ENCODE measurements around the gene CHRNB2. TPM values are rescaled to one million over a fixed set of nuclear protein-coding genes. Genes with fewer than 3 reads are reported as not detected.
A peak's percentile ranks its signal among the peaks of the same experiment; 100 is the strongest.

Gene CHRNB2
- total RNA-seq, 1 experiment from 2014 or later = not detected

DNA sequence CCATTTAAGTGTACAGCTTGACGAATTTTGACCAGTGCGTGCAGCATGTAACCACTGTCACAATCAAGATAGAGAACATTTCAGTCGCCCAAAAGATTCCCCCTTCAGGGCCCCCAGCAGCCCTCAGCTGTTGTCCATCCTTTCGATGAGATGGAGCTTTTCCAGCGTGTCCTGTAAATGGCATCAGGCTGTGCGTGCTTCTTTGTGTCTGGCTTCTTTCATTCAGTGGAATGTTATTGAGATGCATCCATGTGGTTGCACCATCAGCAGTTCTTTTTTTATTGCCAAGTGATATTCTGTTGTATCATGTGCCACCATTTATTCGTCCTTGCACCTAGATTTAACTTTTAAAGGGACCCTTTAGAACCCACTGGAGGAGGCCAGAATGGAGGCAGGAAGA, 31.0 kb upstream of the CHRNB2 start:
- intact Hi-C loops (cut with micrococcal nuclease; ENCODE audit: unreplicated experiment) = no loop called here
- no TSS peak for BruUV-seq (replicated peaks)
- CTCF ChIA-PET = no interaction called here

DNA sequence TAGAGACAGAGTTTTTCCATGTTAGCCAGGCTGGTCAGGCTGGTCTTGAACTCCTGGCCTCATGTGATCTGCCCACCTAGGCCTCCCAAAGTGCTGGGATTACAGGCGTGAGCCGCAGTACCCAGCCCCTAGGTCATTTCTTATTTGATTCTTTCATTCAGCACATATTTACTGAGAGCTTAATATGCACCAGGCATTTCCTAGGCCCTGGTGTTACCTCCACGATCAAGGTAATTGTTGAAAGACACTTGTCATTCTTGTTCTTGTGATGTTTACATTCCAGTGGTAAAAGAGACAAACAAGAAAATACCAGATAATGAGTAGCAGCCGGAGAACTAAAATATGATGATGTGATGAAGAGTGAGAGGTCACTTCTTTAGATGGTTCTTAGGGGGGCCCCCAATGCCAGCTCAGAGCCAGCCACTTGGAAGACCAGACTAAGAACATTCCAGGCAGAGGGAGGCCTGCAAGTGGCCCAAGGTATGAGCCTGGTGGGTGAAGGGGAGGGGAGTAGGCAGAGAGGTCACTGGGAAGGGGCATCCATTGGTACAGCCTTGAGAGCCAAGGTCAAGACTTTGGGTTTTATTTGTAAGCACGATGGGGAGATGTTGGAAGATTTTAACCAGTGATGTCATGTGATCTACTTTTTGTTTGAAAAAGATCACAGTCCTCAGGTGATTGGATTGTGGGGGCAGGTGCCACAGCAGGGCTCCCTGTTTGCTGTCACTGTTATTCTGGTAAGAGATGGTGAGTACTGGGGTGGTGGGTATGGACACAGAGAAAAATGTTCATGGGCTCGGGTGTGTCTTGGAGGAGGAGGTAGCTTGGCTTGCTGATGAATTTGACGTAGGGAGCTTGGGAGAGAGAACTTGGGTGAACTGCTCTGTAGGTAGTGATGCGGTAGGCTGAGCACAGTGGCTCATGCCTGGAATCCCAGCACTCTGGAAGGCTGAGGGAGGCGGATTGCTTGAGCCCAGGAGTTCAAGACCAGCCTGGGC, 27.8 kb upstream of the CHRNB2 start:
- no peak for TF ChIP-seq EZH2 (IDR thresholded peaks at IDR 0.05; ENCODE audit: low read depth)
- TF ChIP-seq CTCF (conservative IDR thresholded peaks at IDR 0.05) = no peak
- Histone ChIP-seq H3K27ac (no peak overlapping the region), H3K27me3 (ENCODE audit: insufficient read depth, low read depth) (peaks cover 80% of the 10 kb centered on the region), H3K4me3 (no peak overlapping the region), H3K4me1 (replicated peaks; ENCODE audit: insufficient read depth) (no peaks in the 10 kb centered on the region), H3K4me2 (no peak overlapping the region), H3K9me2 (ENCODE audit: insufficient read depth) (no peaks in the 10 kb centered on the region), H3K9me3 (ENCODE audit: insufficient read depth, low read depth) (no peaks in the 10 kb centered on the region), H3F3A (ENCODE audit: insufficient read depth, low read depth) (no peaks in the 10 kb centered on the region), H4K20me1 (ENCODE audit: insufficient read depth) (no peaks in the 10 kb centered on the region; the same call in 1 of the 2 replicates), H3K79me2 (ENCODE audit: low read depth) (no peaks in the 10 kb centered on the region), H3K36me3 (ENCODE audit: low read depth) (no peaks in the 10 kb centered on the region), H2AFZ (no peak overlapping the region)
- ChIA-PET POLR2A (ENCODE audit: unreplicated experiment) (no interaction called here), CTCF (interaction anchor here (0.6 kb wide), 1 partner anchor 87 kb away, joined by 3 read pairs; no protein-coding TSS in a partner anchor)
- BruUV-seq (replicated peaks) = no TSS peak
- intact Hi-C loops (cut with micrococcal nuclease; ENCODE audit: unreplicated experiment) = no loop called here
- DNase-seq = peak in 1 of 2 experiments; percentile 50

More for the DNA sequence above, 31.0 kb upstream of the CHRNB2 start:
- Histone ChIP-seq H3K9me2 (ENCODE audit: insufficient read depth) (no peaks in the 10 kb centered on the region), H3K27me3 (ENCODE audit: insufficient read depth, low read depth) (peaks cover 57% of the 10 kb centered on the region), H4K20me1 (ENCODE audit: insufficient read depth) (no peaks in the 10 kb centered on the region), H3F3A (ENCODE audit: insufficient read depth, low read depth) (no peaks in the 10 kb centered on the region), H3K4me2 (no peak overlapping the region), H3K4me1 (replicated peaks; ENCODE audit: insufficient read depth) (no peaks in the 10 kb centered on the region), H3K79me2 (ENCODE audit: low read depth) (no peaks in the 10 kb centered on the region), H2AFZ (no peak overlapping the region), H3K9me3 (ENCODE audit: insufficient read depth, low read depth) (no peaks in the 10 kb centered on the region), H3K27ac (no peak overlapping the region), H3K4me3 (no peak overlapping the region), H3K36me3 (ENCODE audit: low read depth) (no peaks in the 10 kb centered on the region)
- no peak for TF ChIP-seq EZH2 (IDR thresholded peaks at IDR 0.05; ENCODE audit: low read depth)
- no peak for TF ChIP-seq CTCF (conservative IDR thresholded peaks at IDR 0.05)
- no peak for DNase-seq
- POLR2A ChIA-PET (ENCODE audit: unreplicated experiment) = no interaction called here

GRCh38 chr1:154541231-154541630, 26.3 kb upstream of the CHRNB2 start:
- no peaks in the 10 kb centered on the region for H3K36me3 ChIP-seq (ENCODE audit: low read depth)
- ChIA-PET POLR2A (ENCODE audit: unreplicated experiment) (no interaction called here), CTCF (interaction anchor here (0.6 kb wide), 1 partner anchor 133 kb away, joined by 3 read pairs; no protein-coding TSS in a partner anchor)
- peaks cover 73% of the 10 kb centered on the region for H3K27me3 ChIP-seq (ENCODE audit: insufficient read depth, low read depth)
- DNase-seq = no peak
- no peak overlapping the region for H2AFZ ChIP-seq
- no peaks in the 10 kb centered on the region for H3K9me3 ChIP-seq (ENCODE audit: insufficient read depth, low read depth)
- no peak for TF ChIP-seq EZH2 (IDR thresholded peaks at IDR 0.05; ENCODE audit: low read depth)
- TF ChIP-seq CTCF (conservative IDR thresholded peaks at IDR 0.05) = no peak
- intact Hi-C loops (cut with micrococcal nuclease; ENCODE audit: unreplicated experiment) = no loop called here
- H3K27ac ChIP-seq = no peak overlapping the region
- BruUV-seq (replicated peaks) = no TSS peak
- no peaks in the 10 kb centered on the region; the same call in 1 of the 2 replicates for H4K20me1 ChIP-seq (ENCODE audit: insufficient read depth)
- no peak overlapping the region for H3K4me3 ChIP-seq
- H3K4me2 ChIP-seq = no peak overlapping the region
- H3K79me2 ChIP-seq (ENCODE audit: low read depth) = no peaks in the 10 kb centered on the region
- H3K4me1 ChIP-seq (replicated peaks; ENCODE audit: insufficient read depth) = no peaks in the 10 kb centered on the region
- H3K9me2 ChIP-seq (ENCODE audit: insufficient read depth) = no peaks in the 10 kb centered on the region
- no peaks in the 10 kb centered on the region for H3F3A ChIP-seq (ENCODE audit: insufficient read depth, low read depth)
